Epidermal melanocyte (primary cell): ENCODE measurements around the gene KIAA0513.
A peak's percentile ranks its signal among the peaks of the same experiment; 100 is the strongest.
"Not testable (repeated sequence)": the region's sequence is repeated elsewhere in the genome, so short reads cannot be mapped to it uniquely, and the experiment has no call there.

ENCODE experiments used
- DNase-seq: peaks from one replicate; pipeline ENCODE4 v3.0.0; 2011; ENCODE audit warnings: low spot score; ENCODE audit not compliant: insufficient read length

The KIAA0513 gene

DNA sequence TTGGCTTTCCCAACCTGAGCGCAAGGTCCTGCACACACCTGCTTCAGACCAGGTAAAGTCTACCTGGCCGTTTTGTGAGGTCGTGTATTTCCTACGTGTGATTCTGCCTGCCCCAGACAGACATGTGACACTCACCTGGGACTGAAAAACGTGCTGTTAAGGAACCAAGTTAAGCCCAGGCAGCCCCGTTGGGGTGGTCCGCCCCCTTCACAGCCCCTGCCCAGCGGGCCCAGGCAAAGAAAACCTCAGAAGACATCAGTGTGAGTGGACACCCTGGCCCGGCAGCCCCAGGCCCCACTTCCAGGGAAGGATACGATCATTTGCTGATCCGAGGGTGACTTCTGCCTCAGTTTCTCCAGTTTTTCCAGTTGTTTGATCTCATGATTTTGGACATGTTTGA lies 79.9 kb downstream of the KIAA0513 start:
- no peak for DNase-seq

DNA sequence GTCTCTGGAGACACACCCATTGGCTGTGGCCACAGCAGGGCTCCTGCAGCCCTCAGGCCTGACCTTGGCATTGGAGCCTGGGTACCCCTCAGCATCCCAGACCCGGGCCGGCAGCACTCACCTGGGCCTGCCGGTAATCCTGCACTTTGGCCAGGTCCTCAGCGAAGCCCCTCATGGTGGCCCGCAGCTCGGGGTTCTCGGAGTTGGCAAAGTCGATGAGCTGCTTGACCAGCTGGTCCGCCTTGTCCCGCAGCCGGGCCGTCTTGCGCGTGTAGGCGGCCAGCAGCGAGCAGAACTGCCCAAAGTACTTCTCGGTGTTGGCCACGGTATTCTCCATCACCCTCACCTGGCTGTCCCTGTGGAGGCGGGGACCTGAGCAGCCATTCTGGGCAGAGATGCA lies 82.5 kb downstream of the KIAA0513 start:
- no peak for DNase-seq

DNA sequence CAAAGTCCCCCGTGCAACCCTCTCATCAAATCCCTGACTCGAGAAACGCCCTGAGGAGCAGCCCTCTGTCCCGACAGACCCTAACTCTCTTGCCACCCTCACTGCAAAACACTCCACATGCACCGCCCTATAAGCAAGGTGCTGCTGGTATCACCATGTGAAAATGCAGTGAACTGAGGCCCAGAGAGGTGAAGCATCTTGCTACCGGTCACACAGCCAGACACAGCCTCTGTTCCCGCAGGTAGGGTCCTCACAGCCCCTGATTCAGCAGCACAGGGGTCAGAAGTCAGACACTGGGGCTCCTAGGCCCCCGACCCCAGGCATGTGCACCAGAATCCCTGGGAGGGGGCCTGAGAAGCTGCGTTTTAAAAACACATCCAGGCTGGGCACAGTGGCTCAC lies 83.6 kb downstream of the KIAA0513 start:
- no peak for DNase-seq

DNA sequence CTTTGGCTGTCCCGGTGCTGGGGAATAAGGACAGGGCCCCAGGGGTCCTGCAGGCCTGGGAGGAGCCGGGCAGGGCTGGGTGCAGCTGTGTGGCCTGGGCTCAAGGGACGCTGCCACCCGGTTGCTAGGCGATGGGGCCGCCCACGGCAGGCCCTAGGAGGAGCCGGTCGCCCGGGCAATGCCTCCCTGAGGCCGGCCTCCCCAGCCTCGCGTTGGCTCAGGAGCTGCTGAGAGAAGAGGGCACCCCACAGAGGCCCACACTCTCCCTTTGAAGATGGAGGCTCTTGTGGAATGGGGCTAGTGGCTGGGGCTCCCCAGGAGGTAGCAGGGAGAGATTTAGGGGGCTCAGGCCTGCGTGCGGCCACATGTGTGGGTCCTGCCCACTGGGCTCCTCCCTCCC lies 84.8 kb downstream of the KIAA0513 start, which contains the start of gene CIBAR2:
TSS of gene CIBAR2 (minus strand) at position 109 of the 400 bp plus-strand sequence. CDS start 120 bp downstream, outside the sequence.
- DNase-seq, result no peak

DNA sequence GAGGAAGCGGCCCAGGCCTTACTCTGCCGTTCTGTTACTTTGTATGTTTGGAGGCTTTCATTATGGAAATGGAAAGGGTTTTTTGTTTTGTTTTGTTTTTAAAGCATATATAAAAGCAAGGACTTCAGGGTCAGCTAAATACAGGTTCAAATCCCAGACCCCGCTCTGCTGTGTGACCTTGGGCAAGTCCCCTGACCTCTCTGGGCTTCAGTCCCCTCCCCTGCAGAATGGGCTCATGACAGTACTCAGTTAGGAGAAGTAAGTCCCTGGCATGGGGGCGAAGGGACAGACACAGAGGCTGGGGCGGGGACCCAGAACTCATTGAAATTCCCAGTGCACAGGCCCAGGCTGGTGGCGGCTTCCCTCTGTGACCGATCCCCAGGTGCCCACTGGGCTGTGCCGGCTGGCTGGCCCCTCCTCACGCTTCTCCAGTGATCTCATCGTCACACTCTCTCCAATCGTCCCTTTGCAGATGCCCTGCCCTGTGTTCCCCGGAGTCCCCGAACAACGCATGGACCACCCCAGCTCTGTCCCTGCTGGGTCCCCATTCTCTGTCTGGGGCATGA lies 85.7 kb downstream of the KIAA0513 start:
- DNase-seq, result no peak

DNA sequence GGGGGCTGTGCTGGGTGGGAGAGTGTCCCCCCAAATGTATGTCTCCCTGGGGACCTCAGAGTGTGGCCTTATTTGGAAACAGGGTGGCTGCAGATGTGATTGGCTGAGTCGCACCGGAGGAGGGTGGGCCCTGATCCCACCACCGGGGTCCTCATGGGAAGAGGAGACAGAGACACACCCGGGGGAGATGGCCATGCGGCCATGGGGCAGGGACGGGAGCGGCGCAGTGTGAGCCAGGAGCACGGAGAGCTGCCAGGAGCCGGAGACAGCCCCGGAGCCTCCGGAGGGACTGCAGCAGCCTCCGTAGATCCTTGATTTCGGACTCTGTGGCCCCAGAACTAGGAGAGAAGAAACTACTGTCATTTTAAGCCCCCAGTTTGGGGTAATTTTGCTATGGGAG lies 86.3 kb downstream of the KIAA0513 start:
- DNase-seq, result no peak

DNA sequence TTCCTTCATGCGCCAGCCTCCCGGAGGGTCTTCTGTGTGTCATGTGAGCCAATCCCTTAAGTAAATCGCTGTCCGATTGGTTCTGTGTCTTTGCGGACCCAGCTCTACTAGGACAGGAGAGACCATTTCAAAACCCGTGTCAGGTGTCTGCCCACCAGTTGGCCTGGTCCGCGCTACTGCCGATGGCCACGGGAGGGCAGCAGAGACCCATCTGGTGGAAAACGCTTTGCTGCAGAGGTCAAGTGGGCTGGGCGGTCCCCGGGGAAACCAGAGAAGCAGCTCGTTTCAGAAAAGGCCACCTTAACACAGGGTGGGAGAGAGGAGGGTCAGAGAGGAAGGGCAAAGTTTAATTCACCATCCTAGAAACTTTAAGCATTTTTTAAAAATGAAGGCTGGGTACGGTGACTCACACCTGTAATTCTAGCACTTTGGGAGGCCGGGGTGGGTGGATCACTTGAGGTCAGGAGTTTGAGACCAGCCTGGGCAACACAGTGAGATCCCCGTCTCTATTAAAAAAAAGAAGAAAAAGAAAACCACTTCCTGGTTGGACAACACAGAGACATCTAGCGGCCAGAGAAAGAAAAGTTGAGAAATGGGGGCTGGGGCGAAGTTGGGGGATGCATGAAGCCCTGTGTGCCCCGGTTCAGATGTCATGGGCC lies 87.4 kb downstream of the KIAA0513 start:
- DNase-seq, result peak; percentile 95

DNA sequence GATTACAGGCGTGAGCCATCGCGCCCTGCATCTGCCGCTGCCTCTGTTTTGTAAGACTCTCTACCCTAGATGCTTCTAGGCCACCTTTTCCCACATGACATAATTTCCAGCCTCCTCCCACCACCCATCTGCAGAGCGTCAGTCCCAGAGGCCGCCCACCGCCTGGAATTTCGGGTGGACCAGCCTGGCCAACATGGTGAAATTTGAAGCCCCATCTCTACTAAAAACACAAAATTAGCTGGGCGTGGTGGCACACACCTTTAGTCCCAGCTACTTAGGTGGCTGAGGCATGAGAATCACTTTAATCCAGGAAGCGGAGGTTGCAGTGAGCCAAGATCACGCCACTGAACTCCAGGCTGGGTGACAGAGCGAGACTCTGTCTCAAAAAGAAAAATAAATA lies 89.8 kb downstream of the KIAA0513 start:
- no peak for DNase-seq

DNA sequence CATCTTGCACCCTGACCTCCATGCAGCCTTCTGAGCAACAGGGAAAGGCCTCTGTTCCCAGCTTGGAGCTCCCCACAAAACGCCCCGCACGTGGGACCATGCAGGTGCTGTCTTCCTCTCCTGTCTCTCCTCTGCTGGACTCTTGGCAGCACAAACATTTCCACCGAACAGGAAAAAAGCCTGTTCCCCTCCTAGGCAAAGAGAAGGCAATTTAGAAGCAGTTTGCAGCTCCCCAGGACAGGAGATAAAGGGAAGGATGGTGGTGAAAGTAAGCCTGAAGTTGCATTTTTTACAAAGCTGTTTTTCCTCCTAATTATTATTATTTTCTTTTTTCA lies 92.4 kb downstream of the KIAA0513 start:
- DNase-seq, result no peak

DNA sequence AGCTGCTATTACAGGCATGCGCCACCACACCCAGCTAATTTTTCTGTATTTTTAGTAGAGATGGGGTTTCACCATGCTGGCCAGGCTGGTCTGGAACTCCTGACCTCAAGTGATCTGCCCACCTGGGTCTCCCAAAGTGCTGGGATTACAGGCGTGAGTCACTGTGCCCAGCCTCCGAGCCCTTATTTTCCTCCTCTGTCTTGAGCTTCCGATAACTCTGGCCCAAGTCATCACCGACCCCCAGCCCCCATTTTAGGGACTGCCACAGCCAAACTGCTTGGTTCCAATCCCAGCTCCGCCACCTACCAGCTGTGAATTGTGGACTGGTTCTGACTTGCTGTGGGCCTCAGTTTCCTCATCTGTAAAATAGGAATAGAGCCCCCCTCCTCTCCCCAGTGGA lies 95.8 kb downstream of the KIAA0513 start:
- not testable (repeated sequence) for DNase-seq

DNA sequence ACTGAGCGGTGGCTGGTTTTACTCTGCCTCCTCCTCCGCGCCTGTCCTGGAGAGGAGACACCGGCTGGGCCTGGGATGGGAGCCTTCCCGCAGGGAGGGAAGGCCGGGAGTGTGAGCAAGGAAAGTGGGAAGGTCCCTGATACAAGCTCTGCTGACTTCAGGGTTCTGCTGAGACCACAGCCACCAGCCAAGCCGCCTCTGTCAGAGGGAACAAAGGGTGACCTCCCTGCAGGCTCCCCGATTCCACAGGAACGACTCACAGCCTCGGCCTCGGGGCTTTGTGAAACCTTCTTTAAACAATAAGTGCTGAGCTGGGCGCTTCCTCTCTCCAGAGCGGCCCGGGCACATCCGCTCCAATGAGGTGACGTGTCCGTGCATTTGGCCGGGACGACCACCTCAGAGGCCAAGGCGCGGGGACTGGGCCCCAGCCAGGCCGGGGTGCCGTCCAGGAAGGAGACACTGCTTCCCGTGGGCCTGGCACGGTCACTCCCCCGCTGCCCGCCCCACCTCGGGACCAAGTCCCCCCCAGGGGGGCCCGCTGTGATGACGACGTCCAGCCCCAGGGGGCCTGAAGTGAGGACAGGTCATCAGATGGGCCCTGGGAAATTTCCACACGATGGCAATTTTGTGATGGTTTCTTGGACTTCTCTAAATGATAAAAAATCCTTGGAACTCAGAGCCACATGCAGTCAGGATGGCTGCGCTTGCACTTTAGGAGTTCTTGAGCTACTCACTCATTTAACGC lies 96.5 kb downstream of the KIAA0513 start:
- no peak for DNase-seq

DNA sequence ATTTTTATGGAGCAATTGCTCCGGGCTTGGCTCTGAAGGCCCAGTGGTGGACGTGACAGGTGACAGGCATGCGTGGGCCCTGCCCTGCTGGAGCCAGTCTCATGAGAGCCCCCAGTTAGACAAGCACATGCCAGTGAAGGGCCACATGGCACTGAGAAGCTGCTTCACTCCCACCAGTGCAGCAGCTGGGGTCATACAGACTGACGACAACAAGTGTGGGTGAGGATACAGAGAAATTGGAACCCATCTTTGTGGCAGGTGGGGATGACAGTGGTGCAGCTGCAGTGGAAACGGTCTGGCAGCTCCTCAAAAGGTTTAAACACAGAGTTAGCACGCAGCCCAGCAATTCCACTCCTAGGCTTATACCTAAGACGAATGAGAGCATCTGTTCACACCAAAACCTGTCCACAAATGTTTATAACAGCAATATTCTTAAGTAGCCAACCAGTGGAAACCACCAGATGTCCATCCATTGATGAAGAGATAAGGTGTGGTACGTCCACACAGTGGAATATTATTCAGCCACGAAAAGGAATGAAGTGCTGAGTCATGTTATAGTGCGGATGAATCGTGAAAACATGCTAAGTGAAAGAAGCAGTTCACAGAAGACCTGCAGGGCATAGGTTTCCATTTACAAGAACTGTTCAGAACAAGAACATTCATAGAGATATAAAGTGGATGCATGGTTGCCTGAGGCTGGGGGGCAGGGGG lies 97.2 kb downstream of the KIAA0513 start:
- DNase-seq, result no peak

DNA sequence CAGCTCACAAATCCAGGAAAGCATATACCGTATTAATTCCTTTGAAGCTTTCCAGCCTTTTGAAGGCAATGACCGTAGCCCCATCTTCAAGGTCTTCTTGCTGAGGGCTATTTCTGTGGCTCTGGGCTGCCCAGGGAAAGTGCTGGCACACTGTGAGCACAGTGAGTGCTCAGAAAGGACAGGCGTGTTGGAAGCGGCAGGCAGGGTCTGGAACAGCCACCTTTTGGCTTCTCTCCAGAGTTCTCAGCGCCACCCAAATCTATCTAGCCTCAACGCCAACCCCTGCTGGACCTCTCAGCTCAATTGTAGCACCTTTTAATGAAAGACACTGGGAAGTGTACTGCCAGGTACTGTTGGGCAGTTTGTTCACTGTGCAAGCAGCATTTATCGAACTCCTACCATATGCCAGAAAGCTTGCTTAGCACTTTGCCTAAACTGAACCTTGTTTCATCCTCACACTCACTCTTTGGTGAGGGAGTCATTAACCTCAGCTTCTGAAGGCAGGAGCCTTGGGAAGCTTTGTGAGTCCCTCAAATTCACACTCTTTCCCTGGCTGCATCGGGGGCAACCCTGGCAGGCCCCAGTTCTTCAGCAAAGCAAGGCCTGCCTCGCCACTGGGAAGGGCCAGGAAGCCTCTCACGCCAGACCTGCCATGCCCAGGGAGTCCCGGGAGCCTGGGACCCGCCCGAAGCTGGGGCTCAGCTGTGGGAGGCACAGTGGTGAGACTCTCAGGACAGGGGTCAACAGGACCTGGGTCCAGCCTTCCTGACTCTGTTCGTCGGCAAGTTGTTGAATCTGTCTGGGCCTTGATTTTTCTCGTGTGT lies 98.2 kb downstream of the KIAA0513 start:
- DNase-seq, result no peak

DNA sequence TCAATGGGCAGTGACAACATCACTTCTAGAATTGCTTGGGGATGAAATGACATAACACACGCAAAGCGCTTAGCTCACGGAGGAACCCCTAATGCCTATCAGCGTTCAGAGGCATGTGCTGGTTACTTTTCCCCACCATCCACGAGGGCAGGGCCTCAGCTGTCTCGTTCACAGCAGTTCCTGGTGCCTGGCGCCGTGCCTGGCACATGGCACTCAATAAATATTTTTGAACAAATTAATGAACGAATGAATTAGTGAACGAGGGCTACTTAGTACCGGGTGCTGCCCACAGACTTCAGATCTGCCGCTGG lies 98.8 kb downstream of the KIAA0513 start:
- no peak for DNase-seq

DNA sequence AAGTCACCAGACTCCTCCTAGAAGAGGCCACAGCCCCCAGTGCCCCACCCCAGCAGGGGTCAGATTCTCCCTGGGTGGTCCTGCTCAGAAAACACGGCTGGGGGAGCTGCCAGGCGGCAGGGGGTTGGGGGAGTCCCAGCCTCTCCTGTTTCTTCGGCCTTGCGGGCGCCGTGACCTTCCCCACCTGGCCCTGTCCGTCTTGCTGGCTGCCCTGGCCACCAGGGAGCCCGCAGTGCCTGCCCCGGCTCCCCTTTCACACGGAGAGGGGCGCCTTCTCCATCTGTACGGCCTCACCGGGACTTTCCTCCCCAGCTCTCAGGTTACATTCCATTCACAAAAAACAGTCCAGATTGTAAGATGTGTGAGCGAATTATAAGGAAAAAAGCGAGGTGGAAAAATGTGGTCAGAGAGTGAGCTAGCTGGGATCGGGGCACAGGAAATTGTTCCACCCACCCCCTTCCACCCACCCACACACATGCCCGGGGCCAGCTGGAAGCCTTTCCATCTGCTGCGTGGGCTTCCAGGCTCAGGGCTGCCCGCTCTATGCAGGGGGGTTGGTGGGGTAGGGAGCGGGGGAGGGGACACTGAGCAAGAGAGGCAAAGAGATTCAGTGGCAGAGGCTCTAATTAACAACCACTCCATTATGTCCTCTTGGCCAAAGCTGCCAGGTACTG lies 99.2 kb downstream of the KIAA0513 start:
- DNase-seq, result no peak

DNA sequence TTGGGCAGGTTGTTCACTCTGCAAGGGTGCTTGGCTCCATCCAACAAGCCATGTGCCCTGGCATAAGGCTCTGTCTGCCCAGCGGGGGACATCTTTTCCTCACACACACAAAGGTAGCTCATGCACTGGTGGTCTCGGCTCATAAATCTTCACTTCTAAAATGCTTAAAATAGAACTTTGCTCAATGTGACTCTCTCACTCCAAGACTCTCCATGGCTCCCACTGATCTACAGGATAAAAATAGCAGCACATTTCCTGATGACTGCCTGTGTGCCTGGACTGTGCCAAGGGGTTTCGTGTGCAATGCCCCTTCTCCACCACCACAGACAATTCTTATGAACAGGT lies 99.8 kb downstream of the KIAA0513 start:
- DNase-seq, result no peak

DNA sequence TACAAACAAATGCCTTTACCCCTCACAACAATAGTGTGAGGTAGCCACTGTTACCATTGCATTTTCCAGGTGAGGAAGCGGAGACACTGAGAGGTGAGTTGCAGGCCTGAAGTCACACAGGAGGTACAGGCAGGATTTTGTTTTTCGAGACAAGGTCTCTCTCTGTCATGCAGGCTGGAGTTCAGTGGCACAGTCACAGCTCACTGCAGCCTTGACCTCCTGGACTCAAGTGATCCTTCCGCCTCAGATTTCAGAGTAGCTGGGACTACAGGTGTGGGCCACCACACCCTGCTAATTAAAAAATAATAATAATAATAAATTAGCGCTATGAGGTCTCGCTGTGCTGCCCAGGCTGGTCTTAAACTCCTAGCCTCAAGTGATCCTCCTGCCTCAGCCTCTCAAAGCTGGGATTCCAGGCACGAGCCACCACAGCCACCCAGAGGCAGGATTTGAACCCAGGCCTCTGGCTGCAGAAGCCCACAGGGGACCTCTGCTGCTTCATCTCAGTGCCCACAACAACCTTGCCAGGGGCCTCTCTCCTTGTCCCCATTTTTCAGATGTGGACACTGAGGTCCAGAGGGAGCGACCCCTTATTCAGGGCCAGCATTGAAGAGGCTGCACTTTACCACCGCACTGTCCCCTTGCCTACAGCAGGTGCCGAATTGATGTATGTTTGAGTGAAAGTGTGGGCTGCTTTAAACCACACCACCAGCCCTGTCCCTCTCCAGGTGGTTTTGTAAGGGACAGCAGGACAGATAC lies 100.7 kb downstream of the KIAA0513 start:
- DNase-seq, result no peak

DNA sequence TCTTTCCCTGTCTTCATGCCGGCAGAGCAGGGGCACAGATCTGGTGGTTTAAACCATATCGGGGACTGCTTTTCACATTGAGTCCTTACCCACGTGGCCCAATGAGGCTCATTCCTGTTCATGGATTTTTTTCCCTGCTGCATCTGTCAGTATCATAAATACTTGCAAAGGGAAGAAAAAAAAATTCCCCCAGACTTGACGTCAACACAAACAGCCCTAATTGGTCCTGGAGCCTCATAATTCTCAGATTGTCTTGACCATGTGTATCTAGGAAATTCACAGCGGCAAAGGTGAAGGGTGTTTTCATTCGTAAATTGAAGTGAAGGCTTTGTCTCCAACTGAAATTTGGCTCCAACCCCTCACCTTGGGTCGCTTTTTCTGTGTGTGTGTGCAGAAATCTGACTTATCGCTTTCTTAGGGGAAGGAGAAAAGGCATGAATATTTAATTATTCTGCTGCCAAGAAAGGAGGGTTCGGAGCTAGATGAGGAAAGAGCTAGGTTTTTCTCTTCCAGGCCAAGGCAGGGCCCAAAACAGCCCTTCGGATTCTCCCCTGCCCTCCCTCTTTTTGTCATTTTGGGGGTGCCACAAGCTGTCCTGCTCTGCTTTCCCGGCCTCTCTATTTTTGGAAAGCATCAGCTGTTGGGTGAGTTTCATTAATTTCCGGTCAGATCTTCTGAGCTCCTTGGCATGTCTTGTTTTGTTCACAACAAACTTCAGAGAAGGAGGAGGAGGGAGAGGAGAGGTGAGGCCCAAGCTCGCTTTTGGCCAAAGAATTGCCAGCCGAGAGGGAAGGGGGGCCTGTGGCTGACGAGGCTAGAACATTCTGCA lies 102.5 kb downstream of the KIAA0513 start:
- no peak for DNase-seq

DNA sequence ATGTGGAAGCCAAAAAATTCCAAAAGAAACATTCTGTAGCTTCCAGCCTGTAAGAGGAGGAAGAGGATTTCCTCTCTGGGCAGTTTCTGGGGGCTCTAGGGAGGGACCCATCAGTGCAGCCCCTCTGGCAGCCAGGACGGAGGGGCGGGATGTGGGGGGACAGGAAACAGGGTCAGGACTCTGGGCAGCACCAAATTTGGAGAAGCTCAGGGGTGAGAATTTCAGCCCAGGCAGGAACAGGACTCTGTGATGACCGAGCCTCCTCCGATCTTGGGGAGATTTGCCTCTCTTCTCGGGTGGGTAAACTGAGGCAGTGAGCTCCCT lies 103.1 kb downstream of the KIAA0513 start:
- no peak for DNase-seq
